ENCODE measurements around the gene ABCC1.
A peak's percentile ranks its signal among the peaks of the same experiment; 100 is the strongest.

- TF ChIP-seq MXI1 (IDR thresholded peaks at IDR 0.05; ENCODE audit: low read depth, low read length) (peak; percentile 95), ELF1 (IDR thresholded peaks at IDR 0.05) (no peak), CTCF (IDR thresholded peaks at IDR 0.05) (no peak), SIN3A (IDR thresholded peaks at IDR 0.05; ENCODE audit: borderline replicate concordance, low read depth, low read length) (peak; percentile 47; the same call in 1 of the 2 replicates), GABPA (IDR thresholded peaks at IDR 0.05; ENCODE audit: low read depth) (no peak), EZH2phosphoT487 (IDR thresholded peaks at IDR 0.05; ENCODE audit: borderline replicate concordance, low read depth) (no peak), TCF12 (IDR thresholded peaks at IDR 0.05) (no peak), RFX5 (IDR thresholded peaks at IDR 0.05; ENCODE audit: low read length) (no peak), ZBTB33 (IDR thresholded peaks at IDR 0.05; ENCODE audit: borderline replicate concordance, low read depth) (no peak), RXRA (IDR thresholded peaks at IDR 0.05; ENCODE audit: borderline replicate concordance, low read depth) (no peak), SMC3 (IDR thresholded peaks at IDR 0.05; ENCODE audit: low read depth, low read length) (no peak)
Observed at GRCh38 chr16:15950161-15950854, 892 bp downstream of the ABCC1 start.

Measured in SK-N-SH (cell line).